Activated CD4-positive, CD25-positive, alpha-beta regulatory T cell (primary cell): ENCODE results near the gene HDX.
"Not testable (repeated sequence)": the region's sequence is repeated elsewhere in the genome, so short reads cannot be mapped to it uniquely, and the experiment has no call there.

Experiments used
- DNase-seq, 4 experiments: peaks; one replicate each; lab custom pipeline; 2025; lab: John Stamatoyannopoulos, UW

The HDX gene

GRCh38 chrX:84501798-84502628 lies at the start of gene HDX:
Gene HDX (minus strand): TSS chrX:84502453. CDS start chrX:84475397, 27,056 bp downstream.
- peak; percentile 0 to 12 (median 4) for DNase-seq

- DNase-seq, result not testable (repeated sequence)
Measured at GRCh38 chrX:84541315-84541714, 39.1 kb upstream of the HDX start.

DNA sequence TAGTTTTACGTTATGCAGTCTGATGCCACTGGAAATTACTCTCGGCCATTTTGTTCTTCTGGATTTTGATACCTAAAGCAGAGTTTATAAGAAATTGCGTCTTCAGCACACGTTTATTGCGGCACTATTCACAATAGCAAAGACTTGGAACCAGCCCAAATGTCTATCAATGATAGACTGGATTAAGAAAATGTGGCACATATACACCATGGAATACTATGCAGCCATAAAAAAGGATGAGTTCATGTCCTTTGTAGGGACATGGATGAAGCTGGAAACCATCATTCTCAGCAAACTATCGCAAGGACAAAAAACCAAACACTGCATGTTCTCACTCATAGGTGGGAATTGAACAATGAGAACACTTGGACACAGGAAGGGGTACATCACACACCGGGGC lies 35.4 kb upstream of the HDX start:
- not testable (repeated sequence) for DNase-seq

DNA sequence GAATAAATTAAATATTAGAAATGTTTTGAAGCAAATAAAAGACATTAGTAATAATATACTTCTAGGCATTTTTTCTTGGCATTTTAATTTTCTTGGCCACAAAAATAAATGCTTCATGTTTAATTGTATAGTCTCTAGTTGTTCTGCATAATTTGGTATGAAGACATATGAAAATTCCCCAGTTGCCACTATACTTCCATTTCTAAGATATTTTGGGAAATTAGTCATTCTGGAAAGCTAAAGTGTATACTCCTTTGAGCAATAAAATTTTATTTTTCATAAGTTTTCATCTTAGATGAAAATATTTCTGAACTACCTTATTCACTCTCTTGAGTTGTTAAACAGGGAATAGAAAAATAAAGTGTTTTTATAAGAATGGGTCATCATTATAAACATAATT lies 13.8 kb downstream of the HDX start:
- DNase-seq, result no peak

- DNase-seq, result no peak
Measured at GRCh38 chrX:84487365-84488353, 14.6 kb downstream of the HDX start.

GRCh38 chrX:84479086-84479485 lies 23.2 kb downstream of the HDX start:
- no peak for DNase-seq

DNA sequence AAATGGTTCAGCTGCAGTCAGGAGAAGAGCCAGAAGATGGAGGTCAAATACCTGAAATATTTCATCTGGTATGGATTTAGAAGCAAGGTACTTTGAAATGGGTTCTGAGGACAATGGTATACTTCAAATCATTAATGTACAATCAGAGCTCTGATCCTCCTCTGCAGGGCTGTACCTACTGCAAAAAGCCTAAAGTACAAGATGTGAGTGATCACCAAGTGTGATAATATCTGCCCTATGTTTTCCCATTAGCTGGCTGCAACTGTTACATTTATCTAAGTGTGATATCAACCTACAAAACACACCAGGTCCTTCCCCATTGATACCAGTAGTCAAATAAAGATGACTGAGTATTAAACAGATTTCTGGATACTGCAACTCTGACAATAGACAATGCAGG lies 25.1 kb downstream of the HDX start:
- no peak for DNase-seq

DNA sequence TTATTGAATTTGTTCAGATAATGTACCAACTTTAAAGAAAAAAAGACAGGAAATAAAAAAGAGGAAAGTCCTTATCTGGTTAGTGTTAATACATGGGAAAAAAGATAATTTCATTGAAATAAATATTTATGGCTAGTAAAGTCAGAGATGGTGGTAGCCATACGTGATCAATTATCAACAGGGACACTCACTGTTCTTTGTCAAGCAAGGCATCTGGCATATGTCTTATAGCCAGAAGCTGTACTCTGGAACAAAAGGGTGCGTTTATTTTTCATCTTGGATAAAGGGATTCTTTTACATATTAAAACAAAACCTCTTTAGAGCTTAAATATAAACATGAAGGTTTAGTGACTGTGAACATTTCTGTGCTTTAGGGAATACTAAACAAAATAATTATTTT lies 26.7 kb downstream of the HDX start:
- DNase-seq, result no peak

DNA sequence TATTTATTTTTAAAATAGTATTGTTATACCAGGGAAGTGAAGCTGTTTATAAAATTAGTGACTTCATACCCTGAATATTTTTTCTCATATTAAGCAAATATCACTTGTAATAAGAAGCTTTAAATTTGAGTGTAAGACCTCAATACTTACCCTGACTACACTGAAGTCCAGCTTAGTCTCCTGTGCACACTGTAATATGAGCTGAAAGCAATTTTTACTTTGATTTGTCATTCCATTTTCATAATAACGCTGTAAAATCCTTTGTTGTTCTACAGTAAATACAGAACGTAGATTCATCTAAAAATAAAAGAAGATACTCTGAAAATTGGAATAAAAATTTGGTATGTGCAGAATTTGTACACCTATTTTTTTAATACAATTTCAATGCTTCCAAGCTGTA lies 27.2 kb downstream of the HDX start:
- DNase-seq, result no peak

GRCh38 chrX:84469226-84469625 lies 33.0 kb downstream of the HDX start:
- no peak for DNase-seq

DNA sequence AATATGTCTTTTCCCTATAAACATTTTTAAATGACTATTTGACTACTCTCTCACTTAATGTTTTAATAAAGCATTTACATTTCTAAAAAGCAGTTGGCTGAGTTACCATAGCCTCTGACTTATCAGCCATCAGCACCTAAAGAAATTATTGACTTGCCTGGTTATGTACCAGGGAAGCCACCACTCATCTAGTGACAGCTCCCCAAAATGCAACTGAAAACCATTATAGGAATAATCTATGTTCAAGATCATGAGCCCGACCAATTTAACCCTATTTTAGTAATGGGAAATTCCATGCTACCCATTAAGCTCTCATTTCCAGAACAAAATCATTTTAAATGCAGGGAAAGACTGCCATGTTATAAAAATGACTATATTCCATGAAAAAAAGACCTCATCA lies 34.4 kb downstream of the HDX start:
- no peak for DNase-seq

- DNase-seq, result no peak
Measured at GRCh38 chrX:84453351-84454246, 48.7 kb downstream of the HDX start.

GRCh38 chrX:84441143-84441542 lies 61.1 kb downstream of the HDX start:
- DNase-seq, result no peak

GRCh38 chrX:84415140-84415539 lies 87.1 kb downstream of the HDX start:
- no peak for DNase-seq

GRCh38 chrX:84363663-84364062 lies 138.6 kb downstream of the HDX start:
- no peak for DNase-seq

DNA sequence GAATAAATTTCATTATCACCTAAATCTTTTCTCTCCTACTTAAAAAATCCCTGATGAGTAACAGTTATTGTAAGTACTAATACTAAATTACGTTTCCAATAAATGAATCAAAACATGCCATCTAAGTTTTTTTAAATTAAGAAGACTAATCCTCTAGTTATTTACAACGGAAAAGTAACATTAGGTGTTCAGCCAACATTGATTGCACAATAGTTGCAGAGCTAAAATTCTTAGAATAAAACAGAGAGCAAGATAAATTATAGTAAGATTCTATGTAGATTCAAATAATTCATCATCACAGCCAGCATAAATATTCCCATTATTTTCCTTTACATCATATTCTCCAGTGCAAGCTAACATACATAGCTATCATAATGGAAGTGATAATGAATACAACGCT lies 139.2 kb downstream of the HDX start:
- no peak for DNase-seq

DNA sequence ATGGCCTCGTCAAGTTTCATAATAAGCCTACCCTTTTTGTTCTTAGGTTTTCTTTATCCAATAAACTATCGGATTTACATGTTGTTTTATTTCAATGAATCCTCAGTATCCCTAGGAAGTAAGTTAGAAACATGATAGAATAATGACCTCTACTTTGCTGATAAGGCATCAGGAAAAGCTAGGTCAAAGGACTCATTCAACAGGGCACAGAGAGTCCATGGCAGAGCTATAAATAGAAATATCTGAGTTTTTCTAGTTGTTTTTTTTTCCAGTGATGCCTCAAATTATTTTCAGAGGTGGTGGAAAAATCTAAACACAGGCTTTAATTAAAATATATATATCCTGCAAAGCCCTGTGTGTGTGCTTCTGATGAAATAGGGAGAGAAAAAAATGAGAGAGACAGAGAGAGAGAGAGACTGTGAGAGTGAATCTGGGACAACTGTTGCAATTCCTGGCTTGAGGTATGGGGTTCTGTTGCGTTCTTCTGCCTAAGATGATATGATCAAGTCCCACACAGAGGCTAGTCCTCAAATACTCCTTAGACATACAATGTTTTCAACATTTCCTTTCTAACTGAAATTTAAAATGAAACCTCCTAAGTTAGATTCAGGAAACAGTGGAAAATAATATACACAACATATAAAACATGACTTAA lies 139.9 kb downstream of the HDX start:
- DNase-seq, result no peak

- no peak for DNase-seq
Measured at GRCh38 chrX:84358271-84358670, 144.0 kb downstream of the HDX start.

- no peak for DNase-seq
Measured at GRCh38 chrX:84357296-84357695, 145.0 kb downstream of the HDX start.

DNA sequence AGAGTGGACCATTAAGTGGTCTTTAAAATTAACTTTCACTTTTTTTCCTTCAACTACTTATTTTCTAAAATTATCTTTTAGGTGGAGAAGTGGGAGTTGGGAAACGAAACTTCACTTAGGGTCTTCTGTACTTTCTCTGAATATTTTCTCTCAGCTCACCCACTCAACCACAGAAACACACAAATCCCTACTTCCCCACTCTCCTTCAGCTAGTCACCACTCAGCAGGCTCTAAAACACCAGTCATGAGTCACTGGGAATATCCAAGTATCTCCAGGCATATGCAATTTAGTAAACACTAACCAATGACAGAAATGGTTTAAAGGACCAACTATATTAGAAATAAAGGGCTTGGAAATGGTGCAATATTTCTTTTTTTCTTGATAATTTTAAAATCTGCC lies 161.3 kb downstream of the HDX start:
- no peak for DNase-seq
